Adrenal gland (tissue), 12 donors: ENCODE measurements around the gene ASPA. TPM values are rescaled to one million over a fixed set of nuclear protein-coding genes. Genes with fewer than 3 reads are reported as not detected.

Source experiments
- DNase-seq, 7 donors: peaks; one replicate each; pipeline ENCODE4 v3.0.0-alpha.2; 2019 to 2020
- H3K27ac ChIP-seq, 5 donors: fragments of 200-600 bp; sonication (generic) in 4 of 5; 1 replicate in 3 of 5; 2 replicates in 2 of 5; pipeline versions ENCODE4 v1.5.1 to v1.8.0; 2016 to 2020; ENCODE audit warnings: mild to moderate bottlenecking in 1 of 5
- H3K27me3 ChIP-seq: fragments of 200-600 bp; 2 replicates; pipeline ENCODE4 v1.8.0; 2021
- H3K36me3 ChIP-seq, 2 donors: fragments of 200-600 bp; replicated peaks in 1 of 2; 1 replicate in 1 of 2; 2 replicates in 1 of 2; pipeline versions ENCODE4 v1.5.1 to v1.8.0; 2018 to 2022
- H3K4me1 ChIP-seq, 2 donors: fragments of 200-600 bp; replicated peaks in 1 of 2; 1 replicate in 1 of 2; 2 replicates in 1 of 2; pipeline versions ENCODE4 v1.5.1 to v1.8.0; 2018 to 2021
- H3K4me3 ChIP-seq, 4 donors: fragments of 200-600 bp; sonication (generic) in 3 of 4; one replicate each; pipeline ENCODE4 v1.5.1; 2016 to 2018
- H3K9me3 ChIP-seq, 3 donors: fragments of 200-600 bp; sonication (generic) in 1 of 3; replicated peaks in 1 of 3; 1 replicate in 2 of 3; 2 replicates in 1 of 3; pipeline versions ENCODE4 v1.5.1 to v1.8.0; 2016 to 2021
- POLR2A ChIP-seq, 2 donors: fragments of 450-650 bp; IDR thresholded peaks; one replicate each; pipeline ENCODE4 v1.6.1; 2017; ENCODE audit warnings: antibody characterized with exemption in 2 of 2, mild to moderate bottlenecking in 2 of 2, moderate library complexity in 1 of 2
- WGBS, 4 donors: extraction: QIAGEN DNeasy Blood & Tissue Kit in 2 of 4; methylation state at CpG; one replicate each; pipeline versions ENCODE4 v1.1.5 to v1.1.7; 2013 to 2017; 5-methylcytosine and 5-hydroxymethylcytosine counted together
- intact Hi-C, 2 donors: fragments of 100-400 bp; cut with DNase I; formaldehyde crosslinking; loops; one replicate each; pipeline versions ENCODE4 v1.14.1 to v1.15.0; 2022 to 2023
- polyA plus RNA-seq, 3 donors: library from polyadenylated mRNA; stranded (reverse); fragments of 200-250 nt in 2 of 3; fragments of 350-450 nt in 1 of 3; fragmentation: Illumina TruSeq in 1 of 3; extraction: RNeasy Lipid Tissue Mini Kit (QIAGEN cat#74804) in 1 of 3; gene quantifications; one replicate each; pipeline ENCODE4 v1.2.3, GENCODE V29; 2013 to 2014
- total RNA-seq, 9 donors: library from RNA; depleted of rRNA in 4 of 9; stranded (reverse); fragments of >200 nt in 4 of 9; fragments of 120-200 nt in 1 of 9; fragmentation: NEBNext Ultra II Directional in 1 of 9; extraction: Animal tissue kit (Norgen Biotek cat#: 25700) in 1 of 9; gene quantifications; one replicate each; pipeline versions ENCODE4 v1.1.0 to v1.2.4, GENCODE V29; 2013 to 2023
- TF ChIP-seq, protein P1 (sequence below), 6 experiments: fragments of 450-650 bp in 4 of 6; fragments of 200-600 bp in 2 of 6; sonication (generic) in 1 of 6; IDR thresholded peaks; 1 replicate in 5 of 6; 2 replicates in 1 of 6; pipeline versions ENCODE4 v1.5.1 to v1.8.0; 2016 to 2021; ENCODE audit warnings: antibody characterized with exemption in 6 of 6, mild to moderate bottlenecking in 2 of 6, moderate library complexity in 1 of 6
- donor health status: healthy with polysubstance abuse.
- donor health status: Bipolar disorder and iron deficiency.
- donor health status: DM: yes; HTN: yes; CAD: no.
- donor health status: DM: no; HTN: no; CAD: no.
- donor health status: DM: no; HTN: no; CAD: no.
- donor health status: DM: yes; HTN: yes; CAD: no.

Gene ASPA
- total and polyA plus RNA-seq, 12 donors: 1.3 to 10.1 (median 3.2) TPM

- Histone ChIP-seq H3K27ac (no peak overlapping the region), H3K36me3 (no peaks in the 10 kb centered on the region), H3K4me1 (no peaks in the 10 kb centered on the region), H3K27me3 (no peaks in the 10 kb centered on the region), H3K9me3 (no peaks in the 10 kb centered on the region), H3K4me3 (no peak overlapping the region)
- no peak for DNase-seq
- TF ChIP-seq POLR2A (IDR thresholded peaks at IDR 0.05): no peak
- TF ChIP-seq, protein P1, sequence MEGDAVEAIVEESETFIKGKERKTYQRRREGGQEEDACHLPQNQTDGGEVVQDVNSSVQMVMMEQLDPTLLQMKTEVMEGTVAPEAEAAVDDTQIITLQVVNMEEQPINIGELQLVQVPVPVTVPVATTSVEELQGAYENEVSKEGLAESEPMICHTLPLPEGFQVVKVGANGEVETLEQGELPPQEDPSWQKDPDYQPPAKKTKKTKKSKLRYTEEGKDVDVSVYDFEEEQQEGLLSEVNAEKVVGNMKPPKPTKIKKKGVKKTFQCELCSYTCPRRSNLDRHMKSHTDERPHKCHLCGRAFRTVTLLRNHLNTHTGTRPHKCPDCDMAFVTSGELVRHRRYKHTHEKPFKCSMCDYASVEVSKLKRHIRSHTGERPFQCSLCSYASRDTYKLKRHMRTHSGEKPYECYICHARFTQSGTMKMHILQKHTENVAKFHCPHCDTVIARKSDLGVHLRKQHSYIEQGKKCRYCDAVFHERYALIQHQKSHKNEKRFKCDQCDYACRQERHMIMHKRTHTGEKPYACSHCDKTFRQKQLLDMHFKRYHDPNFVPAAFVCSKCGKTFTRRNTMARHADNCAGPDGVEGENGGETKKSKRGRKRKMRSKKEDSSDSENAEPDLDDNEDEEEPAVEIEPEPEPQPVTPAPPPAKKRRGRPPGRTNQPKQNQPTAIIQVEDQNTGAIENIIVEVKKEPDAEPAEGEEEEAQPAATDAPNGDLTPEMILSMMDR (IDR thresholded peaks at IDR 0.05): no peak
- intact Hi-C loops: no loop called here
- 90 to 94% (median 93%) methylated on average over 12 to 13 of the region's 13 CpGs for WGBS, 4 donors
Measured at GRCh38 chr17:3524024-3524423, 48.2 kb downstream of the ASPA start.

- intact Hi-C loops: no loop called here
- Histone ChIP-seq H3K36me3 (no peaks in the 10 kb centered on the region), H3K9me3 (no peaks in the 10 kb centered on the region), H3K4me1 (no peaks in the 10 kb centered on the region), H3K4me3 (no peak overlapping the region), H3K27ac (no peak overlapping the region), H3K27me3 (no peaks in the 10 kb centered on the region)
- 85 to 92% (median 88%) methylated on average over 11 to 12 of the region's 12 CpGs for WGBS, 4 donors
- no peak for TF ChIP-seq POLR2A (IDR thresholded peaks at IDR 0.05)
- TF ChIP-seq, protein P1 (IDR thresholded peaks at IDR 0.05): no peak
- no peak for DNase-seq
Measured at GRCh38 chr17:3526491-3526890, 50.7 kb downstream of the ASPA start.

- Histone ChIP-seq H3K4me3 (no peak overlapping the region), H3K27ac (no peak overlapping the region), H3K27me3 (no peaks in the 10 kb centered on the region), H3K4me1 (no peaks in the 10 kb centered on the region), H3K36me3 (no peaks in the 10 kb centered on the region), H3K9me3 (no peaks in the 10 kb centered on the region)
- 76 to 94% (median 79%) methylated on average over 10 of the region's 10 CpGs for WGBS, 4 donors
- no peak for DNase-seq
- intact Hi-C loops: no loop called here
- TF ChIP-seq POLR2A (IDR thresholded peaks at IDR 0.05): no peak
- TF ChIP-seq, protein P1 (IDR thresholded peaks at IDR 0.05): no peak
Measured at GRCh38 chr17:3526971-3527370, 51.2 kb downstream of the ASPA start.

DNA sequence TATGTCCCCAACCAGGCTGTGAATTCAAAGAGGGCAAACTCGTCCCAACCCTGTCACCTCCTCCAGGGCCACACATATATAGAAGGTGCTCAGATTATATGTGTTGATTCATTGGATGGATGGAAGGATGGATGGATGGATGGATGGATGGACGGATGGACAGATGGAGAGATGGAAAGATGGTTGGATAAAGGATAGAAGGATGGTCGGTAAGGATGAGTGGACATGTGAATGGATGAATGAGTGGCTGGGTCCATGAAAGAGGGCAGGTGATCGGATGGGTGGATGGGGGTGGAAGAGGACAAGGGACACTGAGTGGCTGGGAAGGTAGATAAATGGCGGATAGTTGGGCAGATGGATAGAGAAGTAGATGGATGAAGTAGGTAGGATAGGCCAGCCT lies 51.7 kb downstream of the ASPA start:
- no peak for DNase-seq
- Histone ChIP-seq H3K27me3 (no peaks in the 10 kb centered on the region), H3K36me3 (no peaks in the 10 kb centered on the region), H3K4me3 (no peak overlapping the region), H3K9me3 (no peaks in the 10 kb centered on the region), H3K4me1 (no peaks in the 10 kb centered on the region), H3K27ac (no peak overlapping the region)
- intact Hi-C loops: no loop called here
- WGBS, 4 donors: 82 to 91% (median 88%) methylated on average over 5 of the region's 5 CpGs
- TF ChIP-seq, protein P1 (IDR thresholded peaks at IDR 0.05): no peak
